Panc1 (cell line): ENCODE results near the gene KCNK10.
"Not testable (repeated sequence)": the region's sequence is repeated elsewhere in the genome, so short reads cannot be mapped to it uniquely, and the experiment has no call there.

Experiments used
- CTCF ChIP-seq: fragments of 450-650 bp; IDR thresholded peaks from 2 replicates; pipeline ENCODE4 v1.5.1; 2017; ENCODE audit warnings: mild to moderate bottlenecking
- POLR2AphosphoS5 ChIP-seq: IDR thresholded peaks from 2 replicates; pipeline ENCODE4 v1.6.1; 2012; ENCODE audit warnings: mild to moderate bottlenecking, low read depth, low read length, moderate library complexity
- REST ChIP-seq, 2 experiments: IDR thresholded peaks; 2 replicates each; pipeline ENCODE4 v1.6.1; 2011 to 2012; ENCODE audit warnings: low read depth in 2 of 2, control low read depth in 1 of 2, low read length in 1 of 2, mild to moderate bottlenecking in 1 of 2, moderate library complexity in 1 of 2; ENCODE audit not compliant: insufficient read depth in 1 of 2
- SIN3A ChIP-seq: IDR thresholded peaks from 2 replicates; pipeline ENCODE4 v1.6.1; 2012; ENCODE audit warnings: low read depth, mild to moderate bottlenecking, low read length, moderate library complexity, borderline replicate concordance; ENCODE audit not compliant: insufficient read depth
- TCF7L2 ChIP-seq: IDR thresholded peaks from 2 replicates; pipeline ENCODE4 v1.6.1; 2011; ENCODE audit warnings: mild to moderate bottlenecking, low read depth, low read length, inconsistent platforms

GRCh38 chr14:88261302-88261701 lies 61.8 kb downstream of the KCNK10 start:
- TF ChIP-seq CTCF; REST (IDR thresholded peaks at IDR 0.05; ENCODE audit: insufficient read depth in 1 of 2, low read depth in 2 of 2, low read length in 1 of 2); POLR2AphosphoS5; TCF7L2; SIN3A: not testable (repeated sequence)
